ENCODE measurements around the gene TP53RK. TPM values are rescaled to one million over a fixed set of nuclear protein-coding genes. Genes with fewer than 3 reads are reported as not detected.

TP53RK gene
- total and polyA plus RNA-seq, 2 of the 4 experiments (the other 2 are of a cell fraction): 8.7 to 10.6 TPM

DNA sequence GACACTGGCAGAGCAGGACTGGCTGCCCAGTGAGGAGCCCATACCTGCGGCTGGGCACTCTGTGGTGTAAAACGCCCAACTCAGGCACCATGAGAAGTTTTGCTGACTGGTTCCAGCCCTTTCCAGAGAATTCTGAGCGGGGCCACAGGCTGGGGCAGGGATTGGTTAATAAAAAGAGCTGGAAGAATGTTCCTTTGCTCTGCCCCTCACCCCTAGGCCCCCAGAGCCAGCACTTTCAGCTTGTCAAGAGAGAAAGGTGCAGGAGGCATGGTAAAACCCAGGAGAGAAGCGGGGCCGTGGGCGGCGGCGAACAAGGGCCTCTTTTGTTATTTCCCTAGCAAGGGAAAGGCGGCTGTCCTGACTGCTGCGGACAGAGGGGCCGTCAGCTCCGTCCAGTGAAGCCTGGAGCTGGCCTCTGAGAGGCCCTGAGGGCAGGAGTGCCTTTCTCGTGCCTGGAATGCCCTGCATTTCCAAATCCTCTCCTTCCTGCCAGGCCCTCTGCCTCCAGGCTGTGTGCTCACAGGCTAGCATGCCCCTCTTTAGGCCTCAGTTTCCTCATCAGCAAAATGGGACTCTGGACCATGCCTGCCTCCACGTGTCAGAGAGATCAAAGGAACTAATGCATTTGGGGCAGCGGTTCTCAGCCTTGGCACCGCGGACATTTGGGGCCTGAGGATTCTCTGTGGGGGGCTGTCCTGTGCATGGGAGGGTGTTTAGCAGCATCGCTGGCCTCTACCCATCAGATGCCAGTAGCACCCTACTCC lies 50.9 kb downstream of the TP53RK start:
- ChIA-PET CTCF (no interaction called here), POLR2A (ENCODE audit: unreplicated experiment) (no interaction called here)
- Histone ChIP-seq H4K91ac (ENCODE audit: insufficient read depth, low read depth, low read length) (no peak overlapping the region), H3K4me2 (ENCODE audit: low read depth, low read length) (no peak overlapping the region), H3K79me1 (ENCODE audit: low read depth in 1 of 2, low read length in 2 of 2) (no peaks in the 10 kb centered on the region), H3K4me1 (ENCODE audit: control insufficient read depth, insufficient read depth, low read length) (no peaks in the 10 kb centered on the region), H3K9me3 (ENCODE audit: control insufficient read depth, insufficient read depth, low read length) (no peaks in the 10 kb centered on the region), H2BK5ac (ENCODE audit: low read depth, low read length, poor library complexity, severe bottlenecking) (no peak overlapping the region), H3K27me3 (ENCODE audit: control insufficient read depth, insufficient read depth, low read length) (no peaks in the 10 kb centered on the region; the same call in 1 of the 2 replicates), H4K20me1 (ENCODE audit: insufficient read depth, low read length) (no peaks in the 10 kb centered on the region), H2AK9ac (replicated peaks; ENCODE audit: low read depth, low read length, poor library complexity) (no peak overlapping the region), H3K4me3 (ENCODE audit: insufficient read depth, low read depth, low read length) (no peak overlapping the region), H2BK15ac (ENCODE audit: low read depth, low read length) (no peak overlapping the region), H3K27ac (ENCODE audit: insufficient read depth, low read length) (no peak overlapping the region), H4K5ac (ENCODE audit: low read depth, low read length) (no peak overlapping the region), H2BK120ac (ENCODE audit: low read depth, low read length) (no peak overlapping the region), H2AFZ (replicated peaks; ENCODE audit: low read length, poor library complexity) (no peak overlapping the region), H2BK20ac (ENCODE audit: low read depth, low read length) (no peak overlapping the region), H3K18ac (ENCODE audit: low read depth, low read length) (no peak overlapping the region), H3K23ac (ENCODE audit: low read depth, low read length) (no peak overlapping the region), H4K8ac (ENCODE audit: low read depth in 2 of 2, low read length in 2 of 2) (no peak overlapping the region), H3K9me1 (ENCODE audit: insufficient read depth, low read length) (no peaks in the 10 kb centered on the region), H3K36me3 (ENCODE audit: control insufficient read depth, insufficient read depth, low read length) (no peaks in the 10 kb centered on the region), H3K9ac (ENCODE audit: low read depth, low read length) (no peak overlapping the region), H2AK5ac (ENCODE audit: low read depth, low read length) (no peak overlapping the region), H3K4ac (ENCODE audit: low read depth, low read length) (no peak overlapping the region), H3K56ac (ENCODE audit: extremely low read depth, insufficient read depth, low read length) (no peak overlapping the region), H3K14ac (replicated peaks; ENCODE audit: low read depth, low read length) (no peak overlapping the region)
- intact Hi-C loops (cut with micrococcal nuclease): no loop called here
- no peak for DNase-seq
- WGBS, 2 experiments (ENCODE audit: extremely low coverage in 2 of 2, insufficient read length in 1 of 2): 60% methylated on average over 1 of the region's 18 CpGs; no CpG with 5 or more reads in 1 of the 2 experiments
- dilution Hi-C loops (cut with HindIII; ENCODE audit: low sequenced_read_pairs, unreplicated experiment): no loop called here
- BruUV-seq (replicated peaks): no TSS peak
- TF ChIP-seq MAZ (IDR thresholded peaks at IDR 0.05; ENCODE audit: borderline replicate concordance, low read depth, low read length): no peak
- no peak for TF ChIP-seq RAD21 (IDR thresholded peaks at IDR 0.05; ENCODE audit: low read length)
- no peak for TF ChIP-seq CTCF (conservative IDR thresholded peaks at IDR 0.05; ENCODE audit: low read depth, low read length)
- TF ChIP-seq RCOR1 (IDR thresholded peaks at IDR 0.05; ENCODE audit: insufficient replicate concordance, low read length): no peak
- TF ChIP-seq NFE2L2 (IDR thresholded peaks at IDR 0.05; ENCODE audit: low read depth, low read length): no peak
- no peak for TF ChIP-seq CHD1 (IDR thresholded peaks at IDR 0.05; ENCODE audit: low read depth, low read length)
- TF ChIP-seq USF2 (IDR thresholded peaks at IDR 0.05; ENCODE audit: low read depth, low read length): no peak
- TF ChIP-seq MAFK (IDR thresholded peaks at IDR 0.05; ENCODE audit: low read depth, low read length): no peak
- no peak for TF ChIP-seq POLR2A (IDR thresholded peaks at IDR 0.05; ENCODE audit: low read depth, low read length)
- no peak for TF ChIP-seq CEBPB (IDR thresholded peaks at IDR 0.05; ENCODE audit: low read depth, low read length)
- TF ChIP-seq ELK1 (IDR thresholded peaks at IDR 0.05; ENCODE audit: borderline replicate concordance, low read depth, low read length): no peak
- in situ Hi-C loops (cut with MboI; ENCODE audit: low sequenced_read_pairs): no loop called here
- no peak for ATAC-seq (ENCODE audit: low read depth)

Data from IMR-90 (cell line).